ENCODE measurements around the gene SIK2.
A peak's percentile ranks its signal among the peaks of the same experiment; 100 is the strongest.

SIK2 gene

DNA sequence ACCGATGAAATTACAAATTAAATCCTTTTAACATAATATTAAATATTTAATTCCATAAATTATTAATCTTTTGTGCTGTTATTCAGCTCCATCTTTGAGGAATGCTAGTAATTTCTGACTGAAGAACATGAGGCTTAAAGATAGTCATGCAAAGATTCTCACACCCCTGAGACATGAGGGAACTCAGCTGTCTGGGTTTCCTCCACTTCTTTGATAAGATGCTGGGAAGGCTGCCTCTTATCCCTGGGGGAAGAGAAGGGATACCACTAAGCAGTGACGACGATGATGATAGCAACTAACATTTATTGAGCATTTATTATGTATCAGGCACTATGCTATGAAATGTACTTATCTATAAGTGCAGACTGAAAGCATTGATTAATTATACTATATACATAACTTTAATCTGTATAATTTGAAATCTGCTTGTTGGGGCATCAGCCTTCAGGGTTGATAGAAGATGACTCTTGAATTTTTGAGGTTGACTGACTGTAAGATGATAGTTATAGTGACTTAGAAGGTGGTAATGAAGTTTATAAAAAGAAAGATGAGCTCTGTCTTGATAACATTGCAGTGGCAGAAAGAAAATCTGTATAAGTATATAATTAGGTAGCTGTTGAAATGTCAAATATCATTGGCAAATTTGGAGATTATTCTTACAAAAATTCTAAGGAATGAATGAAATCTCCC is 78.4 kb downstream of the SIK2 start:
- Mint-ChIP-seq H3K27me3 (no peaks in the 10 kb centered on the region), H3K9me3 (no peaks in the 10 kb centered on the region), H3K4me1 (peaks cover 6% of the 10 kb centered on the region), H3K36me3 (ENCODE audit: insufficient read depth) (peaks cover 5% of the 10 kb centered on the region), H3K27ac (ENCODE audit: low read depth) (no peak overlapping the region), H3K4me3 (no peak overlapping the region)
- DNase-seq (ENCODE audit: low spot score in 2 of 2) (no peak), ATAC-seq (replicated peaks; ENCODE audit: extremely low read depth, poor library complexity, severe bottlenecking) (no peak)

DNA sequence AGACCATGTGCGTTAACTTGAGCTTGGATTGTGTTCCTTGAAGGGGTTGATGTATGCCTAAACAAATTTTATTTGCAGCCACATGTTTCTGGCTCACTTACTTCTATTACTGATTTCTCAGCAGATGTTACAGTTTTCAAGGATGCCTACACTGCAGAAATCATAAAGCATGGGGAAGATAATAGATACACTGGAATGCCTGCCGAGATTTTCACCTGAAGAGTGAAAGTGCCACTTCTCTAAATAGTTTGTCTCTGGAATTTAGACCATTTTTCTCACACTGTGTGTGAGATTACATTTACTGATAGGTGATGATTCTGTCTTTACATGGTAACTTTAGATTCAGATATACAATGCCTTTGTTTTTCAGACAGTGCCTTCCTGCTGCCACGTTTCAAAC is 81.6 kb downstream of the SIK2 start:
- Mint-ChIP-seq H3K36me3 (ENCODE audit: insufficient read depth) (peaks cover 18% of the 10 kb centered on the region), H3K27me3 (no peaks in the 10 kb centered on the region), H3K9me3 (no peaks in the 10 kb centered on the region), H3K27ac (ENCODE audit: low read depth) (no peak overlapping the region), H3K4me3 (no peak overlapping the region), H3K4me1 (no peaks in the 10 kb centered on the region)
- DNase-seq (ENCODE audit: low spot score in 2 of 2) (no peak), ATAC-seq (replicated peaks; ENCODE audit: extremely low read depth, poor library complexity, severe bottlenecking) (no peak)

DNA sequence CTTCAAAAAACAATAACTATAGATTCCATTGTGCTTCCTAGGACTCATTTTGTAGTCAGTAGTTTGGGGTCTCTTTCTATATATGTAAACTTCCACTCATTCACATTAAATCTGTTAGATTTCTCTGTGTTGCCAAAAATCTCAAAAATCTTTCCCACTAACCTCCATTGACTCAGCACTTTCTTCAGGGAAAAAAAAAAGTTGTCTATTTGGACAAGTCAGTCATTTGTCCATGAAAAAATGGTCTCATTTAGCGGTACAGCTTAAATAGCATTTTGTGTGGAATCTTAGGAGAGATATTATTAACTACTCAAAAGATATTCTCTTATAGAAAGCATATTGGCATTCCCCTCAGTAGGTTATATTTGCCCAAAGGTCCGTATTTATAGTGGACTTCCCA is 82.0 kb downstream of the SIK2 start:
- Mint-ChIP-seq H3K36me3 (ENCODE audit: insufficient read depth) (peaks cover 20% of the 10 kb centered on the region), H3K4me3 (no peak overlapping the region), H3K4me1 (no peaks in the 10 kb centered on the region), H3K27ac (ENCODE audit: low read depth) (no peak overlapping the region), H3K27me3 (no peaks in the 10 kb centered on the region), H3K9me3 (no peaks in the 10 kb centered on the region)
- DNase-seq (ENCODE audit: low spot score in 2 of 2) (no peak), ATAC-seq (replicated peaks; ENCODE audit: extremely low read depth, poor library complexity, severe bottlenecking) (no peak)

DNA sequence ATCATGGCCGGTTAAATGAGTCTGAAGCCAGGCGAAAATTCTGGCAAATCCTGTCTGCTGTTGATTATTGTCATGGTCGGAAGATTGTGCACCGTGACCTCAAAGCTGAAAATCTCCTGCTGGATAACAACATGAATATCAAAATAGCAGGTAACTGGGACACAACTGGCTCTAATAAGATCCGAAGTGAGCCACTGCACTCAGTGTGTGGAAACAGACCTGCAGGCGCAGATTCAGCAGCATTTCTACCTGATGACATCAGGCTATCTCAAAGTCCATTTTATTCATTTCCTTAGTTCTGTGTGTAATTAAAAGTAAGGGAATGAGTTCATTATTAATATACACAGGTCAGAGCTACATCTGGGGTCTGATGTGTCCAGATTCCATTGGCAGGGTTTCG is 85.8 kb downstream of the SIK2 start:
- Mint-ChIP-seq H3K27ac (ENCODE audit: low read depth) (no peak overlapping the region), H3K36me3 (ENCODE audit: insufficient read depth) (peaks cover 18% of the 10 kb centered on the region), H3K4me3 (no peak overlapping the region), H3K9me3 (no peaks in the 10 kb centered on the region), H3K27me3 (no peaks in the 10 kb centered on the region), H3K4me1 (peaks cover 5% of the 10 kb centered on the region)
- no peak for ATAC-seq (replicated peaks; ENCODE audit: extremely low read depth, poor library complexity, severe bottlenecking)
- DNase-seq (ENCODE audit: low spot score in 2 of 2): no peak

DNA sequence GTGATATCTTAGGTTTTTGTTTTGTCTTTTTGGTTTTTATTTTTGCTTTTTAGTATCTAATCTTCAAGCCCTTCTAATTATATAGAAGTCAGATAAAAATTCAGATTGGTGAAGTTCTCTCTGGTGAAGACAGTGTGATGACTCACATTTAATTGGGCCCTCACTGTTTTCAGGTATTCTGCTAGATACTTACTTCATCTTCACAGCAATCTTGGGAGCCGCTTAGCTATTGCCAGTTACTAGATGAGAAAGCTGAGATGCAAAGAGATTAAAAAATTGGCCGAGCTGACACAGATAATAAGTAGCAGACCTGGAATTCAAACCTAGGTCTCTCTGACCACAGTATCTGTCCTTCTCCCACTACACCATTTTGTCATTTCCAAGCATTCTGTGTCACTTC is 88.9 kb downstream of the SIK2 start:
- Mint-ChIP-seq H3K27me3 (no peaks in the 10 kb centered on the region), H3K9me3 (no peaks in the 10 kb centered on the region), H3K4me1 (peaks cover 8% of the 10 kb centered on the region), H3K36me3 (ENCODE audit: insufficient read depth) (peaks cover 18% of the 10 kb centered on the region), H3K27ac (ENCODE audit: low read depth) (no peak overlapping the region), H3K4me3 (no peak overlapping the region)
- no peak for ATAC-seq (replicated peaks; ENCODE audit: extremely low read depth, poor library complexity, severe bottlenecking)
- DNase-seq (ENCODE audit: low spot score in 2 of 2): no peak

DNA sequence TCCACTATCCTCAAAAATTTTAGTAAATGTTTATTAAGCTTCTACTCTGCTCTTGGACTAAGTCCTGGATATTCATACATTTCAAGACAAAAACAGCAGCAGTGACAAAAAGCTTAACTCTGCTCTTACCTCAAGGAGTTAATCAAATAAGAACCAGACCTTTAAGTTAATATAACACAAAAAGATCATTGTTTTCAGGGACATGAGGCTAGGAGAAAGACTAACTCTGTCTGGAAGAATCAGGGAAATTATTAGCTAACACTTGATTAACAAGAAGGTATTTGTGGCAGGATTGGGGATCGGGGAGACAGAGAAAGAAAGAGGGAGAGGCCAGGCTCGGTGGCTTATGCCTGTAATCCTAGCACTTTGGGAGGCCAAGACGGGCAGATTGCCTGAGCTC is 89.5 kb downstream of the SIK2 start:
- Mint-ChIP-seq H3K4me1 (peaks cover 14% of the 10 kb centered on the region), H3K27me3 (no peaks in the 10 kb centered on the region), H3K36me3 (ENCODE audit: insufficient read depth) (peaks cover 18% of the 10 kb centered on the region), H3K9me3 (no peaks in the 10 kb centered on the region), H3K27ac (ENCODE audit: low read depth) (peak overlapping the region; percentile 54), H3K4me3 (no peak overlapping the region)
- ATAC-seq (replicated peaks; ENCODE audit: extremely low read depth, poor library complexity, severe bottlenecking) (no peak), DNase-seq (ENCODE audit: low spot score in 2 of 2) (no peak)

DNA sequence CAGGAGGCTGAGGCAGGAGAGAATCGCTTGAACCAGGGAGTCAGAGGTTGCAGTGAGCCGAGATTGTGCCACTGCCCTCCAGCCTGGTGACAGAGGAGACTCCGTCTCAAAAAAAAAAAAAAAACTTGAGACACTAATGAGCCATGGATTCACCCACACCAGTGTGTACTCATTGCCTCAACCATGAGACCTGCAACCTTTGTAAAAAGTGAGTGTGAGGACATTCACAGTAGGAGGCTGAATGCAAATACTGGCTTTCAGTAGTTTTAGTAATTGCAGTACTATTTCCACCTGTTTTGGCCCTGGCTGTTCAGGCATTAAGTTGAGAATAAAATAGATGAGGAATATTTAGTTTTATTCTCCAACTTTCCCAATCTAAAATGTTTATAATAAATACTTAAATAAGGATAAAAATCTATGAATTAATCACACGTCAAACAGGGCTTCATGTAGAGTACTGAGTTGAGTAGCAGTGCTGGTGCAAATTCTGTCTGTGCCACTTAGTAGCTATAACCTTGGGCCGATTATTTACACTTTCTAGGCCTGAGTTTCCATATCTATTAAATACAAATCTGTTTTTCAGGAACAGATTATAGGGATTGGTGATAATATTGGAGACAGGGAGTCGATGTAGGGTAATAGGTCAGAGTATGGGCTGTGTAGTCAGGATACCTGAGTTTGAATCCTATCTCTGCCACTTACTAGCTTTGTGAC is 91.1 kb downstream of the SIK2 start:
- H3K4me1 Mint-ChIP-seq: peaks cover 16% of the 10 kb centered on the region
- ATAC-seq (replicated peaks; ENCODE audit: extremely low read depth, poor library complexity, severe bottlenecking) (no peak), DNase-seq (ENCODE audit: low spot score in 2 of 2) (no peak)
- H3K27ac Mint-ChIP-seq (ENCODE audit: low read depth): no peak overlapping the region
- H3K36me3 Mint-ChIP-seq (ENCODE audit: insufficient read depth): peaks cover 7% of the 10 kb centered on the region
- no peaks in the 10 kb centered on the region for H3K27me3 Mint-ChIP-seq
- H3K9me3 Mint-ChIP-seq: no peaks in the 10 kb centered on the region
- no peak overlapping the region for H3K4me3 Mint-ChIP-seq

DNA sequence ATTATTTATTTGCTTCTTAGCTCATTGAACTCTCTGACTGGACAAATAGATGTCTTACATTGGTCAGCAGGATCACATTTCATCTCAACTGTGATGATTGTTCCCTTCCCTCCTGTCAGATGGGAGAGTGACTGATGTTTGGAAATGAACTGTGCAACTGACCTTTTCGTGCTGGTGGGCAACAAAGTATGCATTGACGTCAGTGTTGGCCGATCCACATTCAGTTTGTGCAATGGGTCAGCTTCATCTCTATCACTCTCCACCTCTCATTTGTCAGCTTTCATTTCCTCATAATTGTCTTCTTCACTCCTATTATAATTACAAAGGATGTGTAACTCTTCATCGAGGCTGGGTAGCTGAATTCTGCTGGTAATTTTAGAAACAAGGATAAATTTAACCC is 92.6 kb downstream of the SIK2 start:
- peaks cover 27% of the 10 kb centered on the region for H3K4me1 Mint-ChIP-seq
- H3K27me3 Mint-ChIP-seq: no peaks in the 10 kb centered on the region
- DNase-seq (ENCODE audit: low spot score in 2 of 2): no peak
- H3K27ac Mint-ChIP-seq (ENCODE audit: low read depth): no peak overlapping the region
- H3K9me3 Mint-ChIP-seq: no peaks in the 10 kb centered on the region
- no peak for ATAC-seq (replicated peaks; ENCODE audit: extremely low read depth, poor library complexity, severe bottlenecking)
- H3K36me3 Mint-ChIP-seq (ENCODE audit: insufficient read depth): peaks cover 2% of the 10 kb centered on the region
- no peak overlapping the region for H3K4me3 Mint-ChIP-seq

DNA sequence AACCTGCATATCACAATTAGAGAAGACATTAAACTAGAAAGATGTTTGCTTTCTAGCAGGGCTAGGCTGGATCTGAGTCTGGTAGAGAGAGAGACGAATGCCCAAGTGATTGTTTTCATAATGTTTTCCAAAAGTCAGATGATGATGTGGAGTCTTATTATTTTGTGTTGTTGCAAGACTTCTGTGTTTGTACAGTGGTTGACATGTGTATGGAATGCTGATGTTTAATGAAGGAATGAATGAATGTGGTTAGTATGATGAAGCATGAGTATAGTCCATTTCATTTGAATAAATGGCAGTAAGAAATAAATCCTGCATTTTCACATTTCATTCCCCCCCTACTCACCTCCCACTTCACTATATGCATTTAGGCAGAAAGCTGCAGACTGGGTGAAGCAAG is 94.3 kb downstream of the SIK2 start:
- no peak for DNase-seq (ENCODE audit: low spot score in 2 of 2)
- H3K4me3 Mint-ChIP-seq: no peak overlapping the region
- H3K36me3 Mint-ChIP-seq (ENCODE audit: insufficient read depth): peaks cover 2% of the 10 kb centered on the region
- H3K4me1 Mint-ChIP-seq: peaks cover 25% of the 10 kb centered on the region
- no peaks in the 10 kb centered on the region for H3K27me3 Mint-ChIP-seq
- no peak for ATAC-seq (replicated peaks; ENCODE audit: extremely low read depth, poor library complexity, severe bottlenecking)
- no peaks in the 10 kb centered on the region for H3K9me3 Mint-ChIP-seq
- no peak overlapping the region for H3K27ac Mint-ChIP-seq (ENCODE audit: low read depth)

DNA sequence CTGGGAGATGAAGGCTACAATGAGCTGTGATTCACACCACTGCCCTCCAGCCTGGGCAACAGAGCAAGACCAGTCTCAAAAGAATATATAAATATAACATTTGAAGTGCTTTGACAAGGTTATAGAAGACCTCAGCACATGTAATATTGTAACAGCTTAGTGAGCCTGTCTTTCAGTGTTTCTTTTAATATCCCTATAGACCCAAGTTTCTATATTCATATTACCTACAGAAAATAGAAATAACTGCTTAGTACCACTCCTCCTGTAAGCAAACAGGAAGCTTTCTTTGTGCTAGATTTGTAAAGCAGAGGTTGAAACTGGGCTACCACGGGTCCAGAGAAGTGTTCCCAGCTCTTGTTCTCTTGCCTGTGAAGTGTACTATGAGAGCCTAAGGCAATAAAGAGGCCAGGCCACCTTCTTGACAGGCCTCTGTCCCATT is 95.7 kb downstream of the SIK2 start:
- Mint-ChIP-seq H3K9me3 (no peaks in the 10 kb centered on the region), H3K4me1 (peaks cover 22% of the 10 kb centered on the region), H3K4me3 (no peak overlapping the region), H3K36me3 (ENCODE audit: insufficient read depth) (peaks cover 2% of the 10 kb centered on the region), H3K27ac (ENCODE audit: low read depth) (peak overlapping the region; percentile 51), H3K27me3 (no peaks in the 10 kb centered on the region)
- ATAC-seq (replicated peaks; ENCODE audit: extremely low read depth, poor library complexity, severe bottlenecking): no peak
- no peak for DNase-seq (ENCODE audit: low spot score in 2 of 2)

DNA sequence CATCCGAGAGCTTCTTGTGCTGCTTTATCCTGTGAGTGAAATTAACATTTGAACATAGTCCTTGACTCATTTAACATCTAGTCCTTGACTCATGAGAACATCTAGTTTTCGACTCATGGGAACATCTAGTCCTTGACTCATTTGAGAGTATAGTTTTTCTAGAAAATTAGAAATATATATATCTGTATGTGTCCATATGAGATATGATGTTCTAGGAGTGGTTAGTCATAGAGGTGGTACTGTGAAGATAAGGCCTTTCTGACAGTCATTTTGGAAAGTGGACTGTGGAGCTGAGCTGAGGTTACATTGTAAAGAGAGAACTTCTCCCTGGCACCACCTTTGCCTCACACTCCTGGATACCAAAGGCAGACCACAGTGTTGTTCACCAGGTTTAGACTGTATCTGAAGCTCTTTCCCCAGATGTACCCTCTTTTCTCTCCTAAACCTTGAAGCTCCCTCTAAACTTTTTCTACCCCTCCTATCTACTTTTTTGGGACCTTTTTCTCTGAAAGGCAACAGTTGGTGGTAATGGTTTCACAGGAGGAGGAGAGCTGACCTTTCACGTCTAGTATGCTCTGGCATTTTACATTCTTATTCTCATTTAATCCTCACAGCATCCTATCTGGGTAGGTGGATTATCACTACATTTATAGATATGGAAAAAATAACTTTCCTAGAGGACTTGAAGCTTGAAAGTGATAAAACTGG is 96.8 kb downstream of the SIK2 start:
- H3K9me3 Mint-ChIP-seq: no peaks in the 10 kb centered on the region
- DNase-seq (ENCODE audit: low spot score in 2 of 2): no peak
- peaks cover 8% of the 10 kb centered on the region for H3K36me3 Mint-ChIP-seq (ENCODE audit: insufficient read depth)
- H3K27me3 Mint-ChIP-seq: no peaks in the 10 kb centered on the region
- H3K27ac Mint-ChIP-seq (ENCODE audit: low read depth): no peak overlapping the region
- peaks cover 22% of the 10 kb centered on the region for H3K4me1 Mint-ChIP-seq
- no peak overlapping the region for H3K4me3 Mint-ChIP-seq
- no peak for ATAC-seq (replicated peaks; ENCODE audit: extremely low read depth, poor library complexity, severe bottlenecking)

DNA sequence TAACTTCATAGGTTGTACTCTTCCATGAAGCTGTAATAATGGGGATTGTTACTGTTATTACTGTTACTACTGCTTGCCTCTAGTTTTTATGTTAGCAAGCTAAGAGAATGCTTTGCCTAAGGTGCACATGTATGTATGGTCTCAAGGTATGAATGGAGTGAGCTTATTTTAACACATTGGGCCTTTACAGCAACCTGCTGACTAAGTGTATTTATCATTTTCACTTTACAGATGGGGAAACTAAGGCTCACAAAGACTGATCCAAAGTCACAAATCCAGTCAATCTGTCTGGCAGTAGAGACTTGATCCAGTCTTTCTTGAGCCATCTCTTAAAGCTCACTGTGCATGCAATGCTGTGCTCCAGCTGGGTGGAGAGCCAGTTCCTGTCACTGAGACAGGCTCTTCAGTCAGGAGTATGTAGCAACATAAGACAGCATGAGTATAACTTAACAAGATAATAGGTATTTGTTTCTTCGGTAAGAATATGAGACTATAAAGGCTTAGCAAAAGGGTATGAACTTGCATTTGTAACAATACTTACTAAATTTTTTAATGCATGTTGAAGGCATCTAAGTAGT is 97.4 kb downstream of the SIK2 start:
- ATAC-seq (replicated peaks; ENCODE audit: extremely low read depth, poor library complexity, severe bottlenecking) (no peak), DNase-seq (ENCODE audit: low spot score in 2 of 2) (no peak)
- Mint-ChIP-seq H3K27ac (ENCODE audit: low read depth) (no peak overlapping the region), H3K36me3 (ENCODE audit: insufficient read depth) (peaks cover 10% of the 10 kb centered on the region), H3K27me3 (no peaks in the 10 kb centered on the region), H3K4me3 (no peak overlapping the region), H3K4me1 (peaks cover 22% of the 10 kb centered on the region), H3K9me3 (no peaks in the 10 kb centered on the region)

All from central memory CD8-positive, alpha-beta T cell (primary cell).